Mucosa of gallbladder (tissue), 1 donor: Measurements from ENCODE around the gene PDCD4. TPM values are rescaled to one million over a fixed set of nuclear protein-coding genes. Genes with fewer than 3 reads are reported as not detected.
"Not testable (repeated sequence)": the region's sequence is repeated elsewhere in the genome, so short reads cannot be mapped to it uniquely, and the experiment has no call there.

Experiments used
- DNase-seq: peaks from one replicate; pipeline ENCODE4 v3.0.0-alpha.2; 2020; ENCODE audit warnings: low spot score
- total RNA-seq: library from RNA; stranded (reverse); gene quantifications from one replicate; pipeline ENCODE4 v1.2.1, GENCODE V29; 2021
- donor health status: DM: no; HTN: no; CAD: no.

The PDCD4 gene
- total RNA-seq, 1 donor from 2014 or later, result 150 TPM

GRCh38 chr10:110881905-110882304, 10.2 kb downstream of the PDCD4 start:
- no peak for DNase-seq

DNA sequence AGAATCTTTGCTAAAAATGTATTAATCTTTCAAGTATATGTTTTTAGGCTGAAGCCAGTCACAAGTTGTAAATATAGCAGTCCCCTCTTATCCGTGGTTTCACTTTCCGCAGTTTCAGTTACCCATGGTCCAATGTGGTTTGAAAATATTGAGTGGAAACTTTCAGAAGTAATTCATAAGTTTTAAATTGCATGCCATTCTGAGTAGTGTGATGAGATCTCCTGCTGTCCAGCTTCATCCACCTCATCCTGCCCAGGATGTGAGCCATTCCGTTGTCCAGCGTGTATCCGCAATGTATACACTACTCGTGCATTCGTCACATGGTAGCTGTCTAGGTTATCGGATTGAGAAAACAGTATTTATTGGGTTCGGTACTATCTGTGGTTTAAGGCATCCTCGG, 12.2 kb downstream of the PDCD4 start:
- no peak for DNase-seq

- no peak for DNase-seq
These were observed 14.4 kb downstream of the PDCD4 start for GRCh38 chr10:110885932-110886674.

DNA sequence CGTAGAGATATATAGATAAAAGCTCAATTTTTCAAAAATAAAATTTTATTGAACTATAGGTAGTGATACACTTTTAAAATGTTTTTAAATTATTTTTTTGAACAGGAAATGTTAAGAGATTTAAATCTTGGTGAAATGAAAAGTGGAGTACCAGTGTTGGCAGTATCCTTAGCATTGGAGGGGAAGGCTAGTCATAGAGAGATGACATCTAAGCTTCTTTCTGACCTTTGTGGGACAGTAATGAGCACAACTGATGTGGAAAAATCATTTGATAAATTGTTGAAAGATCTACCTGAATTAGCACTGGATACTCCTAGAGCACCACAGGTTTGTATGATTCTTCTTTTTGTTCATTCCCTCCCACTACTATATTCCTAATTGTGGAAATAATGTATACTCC, 15.8 kb downstream of the PDCD4 start:
- no peak for DNase-seq

- no peak for DNase-seq
These were observed 21.0 kb downstream of the PDCD4 start for GRCh38 chr10:110892602-110893288.

GRCh38 chr10:110893559-110894179, 21.9 kb downstream of the PDCD4 start:
- no peak for DNase-seq

DNA sequence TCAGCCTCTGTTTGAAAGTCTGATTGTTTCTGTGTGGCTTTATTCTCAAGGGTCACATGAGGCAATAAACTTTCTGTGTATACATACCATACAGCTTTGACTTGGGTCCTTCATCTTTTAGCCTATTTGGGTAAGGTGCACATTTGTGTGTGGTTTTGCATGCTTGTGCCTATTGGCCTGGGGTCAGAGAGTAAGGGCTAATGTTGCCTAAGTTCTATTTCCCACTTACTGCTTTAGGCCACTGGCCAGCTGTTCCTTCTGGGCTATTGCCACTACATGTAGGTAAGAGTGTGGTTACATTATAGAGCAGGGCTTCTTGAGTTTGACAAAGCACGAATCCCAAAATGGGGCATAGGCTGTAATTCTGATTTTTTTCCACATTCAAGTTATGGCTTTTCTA, 25.5 kb downstream of the PDCD4 start:
- no peak for DNase-seq

GRCh38 chr10:110898391-110898790, 26.7 kb downstream of the PDCD4 start:
- DNase-seq, result no peak

DNA sequence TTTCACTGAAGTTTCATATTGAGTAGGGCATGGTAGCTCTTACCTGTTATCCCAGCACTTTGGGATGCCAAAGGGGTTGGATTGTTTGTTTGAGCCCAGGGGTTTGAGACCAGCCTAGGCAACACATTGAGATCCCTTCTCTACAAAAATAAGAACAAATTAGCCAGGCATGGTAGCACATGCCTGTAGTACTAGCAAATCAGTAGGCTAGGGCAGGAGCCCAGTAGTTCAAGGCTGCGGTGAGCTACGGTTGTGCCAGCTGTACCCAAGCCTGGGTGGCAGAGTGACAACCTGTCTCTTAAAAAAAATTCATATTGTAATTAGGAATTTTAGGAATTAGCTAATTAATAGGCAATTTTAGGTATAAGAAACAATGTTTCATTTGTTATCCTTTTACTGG, 29.3 kb downstream of the PDCD4 start:
- no peak for DNase-seq

GRCh38 chr10:110901954-110902819, 30.5 kb downstream of the PDCD4 start:
- DNase-seq, result no peak

GRCh38 chr10:110903280-110904278, 31.9 kb downstream of the PDCD4 start:
- DNase-seq, result no peak

DNA sequence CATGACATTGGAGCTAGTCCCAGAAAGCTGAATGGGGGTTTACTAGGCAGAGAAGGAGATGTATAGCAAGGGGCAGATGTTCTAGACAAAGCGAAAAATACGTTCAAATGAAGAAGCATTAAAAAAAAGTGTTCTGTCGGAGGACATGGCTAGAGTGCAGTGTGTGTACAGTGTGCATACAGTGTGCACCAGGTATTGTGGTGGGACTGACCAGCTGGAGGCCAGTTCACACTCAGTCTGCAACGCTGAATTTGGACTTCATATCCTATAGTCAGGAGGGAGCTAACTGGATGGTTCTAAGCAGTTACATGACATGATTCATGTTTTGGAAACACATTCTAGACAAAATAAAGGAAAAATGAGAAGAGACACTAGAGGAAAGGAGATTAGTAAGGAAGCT, 38.4 kb downstream of the PDCD4 start:
- DNase-seq, result no peak

DNA sequence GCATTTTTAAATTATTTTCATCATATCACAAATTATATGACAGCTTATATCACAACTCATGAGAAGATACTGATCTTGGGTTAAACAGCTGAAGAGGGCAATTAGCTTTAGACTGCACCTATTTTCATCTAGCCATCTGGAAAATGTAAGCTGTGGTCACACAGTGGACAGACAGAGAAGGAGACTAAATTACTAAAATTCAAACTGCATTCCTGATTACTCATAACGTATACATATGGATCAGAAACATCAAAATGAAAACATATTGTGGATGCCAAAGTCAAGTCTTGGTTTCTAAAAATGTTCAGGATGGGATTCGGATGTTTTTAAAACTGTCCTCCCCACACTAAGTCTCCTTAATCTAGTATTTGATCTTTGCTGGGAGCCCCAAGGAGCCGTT, 40.6 kb downstream of the PDCD4 start:
- no peak for DNase-seq

DNA sequence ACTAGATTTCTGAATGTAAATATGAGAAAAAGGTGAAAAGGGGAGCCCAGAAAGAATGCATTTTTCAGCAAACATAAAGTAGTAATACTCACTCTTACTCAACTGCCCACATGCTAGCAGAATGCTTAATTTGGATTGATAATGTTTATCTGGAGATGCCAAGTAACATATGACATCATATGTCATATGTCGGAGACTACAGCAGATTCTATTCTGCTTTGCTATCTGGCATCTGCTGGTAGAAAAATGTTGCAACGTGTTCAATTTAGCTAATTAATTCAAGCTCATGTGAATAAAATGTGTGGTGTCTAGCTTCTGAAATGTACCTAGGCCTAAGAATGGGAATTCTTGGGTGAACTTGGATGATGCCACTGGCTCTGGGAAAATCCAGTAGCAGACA, 42.7 kb downstream of the PDCD4 start:
- DNase-seq, result no peak

GRCh38 chr10:110915035-110915434, 43.3 kb downstream of the PDCD4 start:
- DNase-seq, result no peak

DNA sequence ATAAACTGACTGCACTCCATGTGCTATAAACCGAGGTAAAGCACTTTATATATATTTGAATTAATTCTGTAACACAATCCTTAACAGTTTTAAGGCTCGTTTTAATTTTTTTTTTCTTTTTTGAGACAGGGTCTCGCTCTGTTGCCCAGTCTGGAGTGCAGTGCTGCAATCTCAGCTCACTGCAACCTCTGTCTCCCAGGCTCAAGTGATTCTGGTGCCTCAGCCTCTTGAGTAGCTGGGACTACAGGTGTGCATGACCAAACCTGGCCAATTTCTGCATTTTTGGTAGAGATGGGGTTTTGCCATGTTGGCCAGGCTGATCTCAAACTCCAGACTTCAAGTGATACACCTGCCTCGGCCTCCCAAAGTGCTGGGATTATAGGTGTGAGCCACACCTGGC, 43.9 kb downstream of the PDCD4 start:
- DNase-seq, result not testable (repeated sequence)

DNA sequence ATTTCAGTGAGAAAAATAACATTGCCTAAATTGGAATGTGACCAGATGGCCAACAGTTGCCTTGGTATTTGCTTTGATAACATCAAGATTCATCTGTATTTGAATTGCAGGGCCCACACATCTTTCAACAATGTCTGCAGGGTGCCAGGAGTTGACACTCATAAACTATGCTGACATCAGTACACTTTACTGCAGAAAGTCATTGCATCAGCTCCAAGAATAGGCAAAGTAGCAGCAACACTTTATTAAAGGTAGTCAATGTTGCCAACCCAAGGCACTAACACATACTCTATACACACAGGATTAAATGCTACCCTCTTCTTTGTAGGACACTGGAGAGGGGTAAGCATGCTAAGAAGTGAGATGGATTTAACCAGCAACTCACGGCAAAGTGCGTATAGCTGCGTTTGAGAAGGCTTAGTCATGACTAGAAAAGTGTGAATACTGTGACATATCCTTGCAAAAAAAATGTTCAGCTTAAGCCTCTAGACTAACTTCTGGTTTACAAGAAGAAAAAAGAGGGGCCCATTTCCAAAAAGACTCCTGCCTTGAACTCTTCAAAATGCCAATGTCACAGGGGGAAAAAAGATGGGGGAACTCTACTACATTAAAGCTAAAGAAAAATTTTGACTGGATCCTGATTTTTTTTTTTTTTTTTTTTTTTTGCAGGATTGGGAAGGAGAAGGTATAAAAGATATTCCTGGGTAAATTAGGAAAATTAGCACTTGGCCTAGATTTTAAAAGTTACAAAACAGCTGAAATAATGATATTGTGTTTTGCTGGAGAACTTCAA, 45.0 kb downstream of the PDCD4 start:
- no peak for DNase-seq

DNA sequence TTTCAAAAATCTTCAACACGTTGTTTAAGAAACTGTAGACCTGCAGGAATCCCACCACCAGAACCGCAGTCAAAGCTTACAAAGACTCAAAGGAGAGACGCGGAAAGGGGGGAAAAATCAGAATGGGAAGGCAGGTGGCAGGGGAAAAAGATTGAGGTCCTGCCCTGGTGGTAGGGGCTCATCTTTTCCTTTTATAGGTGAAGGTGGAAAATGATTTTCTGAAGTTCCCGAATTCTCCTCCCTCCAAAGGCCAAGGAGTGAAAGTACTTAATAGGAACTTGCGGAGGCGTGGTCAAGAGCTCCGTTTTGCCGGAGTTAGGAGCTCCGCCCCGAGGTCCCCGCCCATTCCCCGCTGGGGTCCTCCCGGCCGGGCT, 46.5 kb downstream of the PDCD4 start:
- peak; percentile 96 for DNase-seq

- DNase-seq, result no peak
These were observed 47.1 kb downstream of the PDCD4 start, which contains the start of gene BBIP1 for GRCh38 chr10:110918643-110919348. BBIP1 (minus strand) TSS chr10:110919180; CDS start chr10:110918157, 1,023 bp downstream.
